ENCODE measurements around the gene MDM4. TPM values are rescaled to one million over a fixed set of nuclear protein-coding genes. Genes with fewer than 3 reads are reported as not detected.

The MDM4 gene
- total RNA-seq, 1 experiment from 2014 or later, result 49.6 TPM

- Histone ChIP-seq H3K27ac (ENCODE audit: insufficient read length, low read depth, low read length) (no peak overlapping the region), H3K79me2 (ENCODE audit: insufficient read depth, low read length) (no peaks in the 10 kb centered on the region), H3K9me3 (ENCODE audit: control insufficient read depth, low read depth, low read length) (no peaks in the 10 kb centered on the region), H3K18ac (ENCODE audit: insufficient read length, low read depth, low read length) (no peak overlapping the region), H3K4me2 (ENCODE audit: insufficient read depth, insufficient read length, low read length) (no peak overlapping the region), H2BK20ac (ENCODE audit: low read depth, low read length, poor library complexity, severe bottlenecking) (no peak overlapping the region), H3K4me1 (ENCODE audit: insufficient read depth, low read length) (peaks cover 2% of the 10 kb centered on the region; the same call in 1 of the 2 replicates), H3K14ac (ENCODE audit: insufficient read depth, low read length) (no peak overlapping the region), H3K4ac (ENCODE audit: low read depth, low read length) (no peak overlapping the region), H2AK5ac (ENCODE audit: insufficient read length, low read length) (no peak overlapping the region), H2BK5ac (ENCODE audit: insufficient read length, low read length) (no peak overlapping the region), H3K9ac (ENCODE audit: extremely low read depth, insufficient read length, low read length) (no peak overlapping the region), H2BK120ac (ENCODE audit: low read depth, low read length, poor library complexity, severe bottlenecking) (no peak overlapping the region), H4K5ac (ENCODE audit: insufficient read length, low read depth, low read length) (no peak overlapping the region), H3K23me2 (ENCODE audit: insufficient read length, low read depth, low read length, poor library complexity, severe bottlenecking) (no peaks in the 10 kb centered on the region), H2AFZ (ENCODE audit: low read length) (no peak overlapping the region), H3T11ph (ENCODE audit: low read length) (no peak overlapping the region), H2BK12ac (ENCODE audit: insufficient read length, low read depth, low read length) (no peak overlapping the region), H4K91ac (ENCODE audit: insufficient read length, low read depth, low read length) (no peak overlapping the region), H3K56ac (ENCODE audit: insufficient read length, low read depth, low read length) (no peak overlapping the region), H2BK15ac (ENCODE audit: low read depth, low read length) (no peak overlapping the region), H3K23ac (ENCODE audit: insufficient read length, low read depth, low read length) (no peak overlapping the region), H3K27me3 (ENCODE audit: insufficient read depth, low read length) (no peaks in the 10 kb centered on the region), H3K79me1 (ENCODE audit: insufficient read depth, low read depth, low read length, poor library complexity, severe bottlenecking) (no peaks in the 10 kb centered on the region), H4K8ac (replicated peaks; ENCODE audit: insufficient read length, low read depth, low read length) (no peak overlapping the region), H4K20me1 (ENCODE audit: control insufficient read depth, insufficient read depth, insufficient read length) (no peaks in the 10 kb centered on the region)
- Mint-ChIP-seq H3K4me1 (peaks cover 24 to 25% of the 10 kb centered on the region in 2 experiments), H3K9me3 (no peaks in the 10 kb centered on the region), H3K27ac (no peak overlapping the region), H3K4me3 (no peak overlapping the region), H3K36me3 (ENCODE audit: insufficient read depth in 1 of 3, low read depth in 3 of 3) (peaks cover 7 to 13% (median 9%) of the 10 kb centered on the region in 3 experiments; a peak in 6 of 7 replicates), H3K27me3 (ENCODE audit: low read depth) (no peaks in the 10 kb centered on the region)
- no peak for TF ChIP-seq CTCF (conservative IDR thresholded peaks at IDR 0.05)
- no peak for DNase-seq
- no CpG with 5 or more reads among the region's 4 CpGs for WGBS (ENCODE audit: extremely low coverage, insufficient read length, low lambda C conversion rate)
These were observed 44.5 kb upstream of the MDM4 start for GRCh38 chr1:204471687-204472086.

Data from H9 (cell line).